Measurements from ENCODE around the gene BEGAIN. TPM values are rescaled to one million over a fixed set of nuclear protein-coding genes. Genes with fewer than 3 reads are reported as not detected.

BEGAIN gene
- total and polyA plus RNA-seq, 2 of the 8 experiments (the other 6 are each of a cell fraction or from before 2014, with no cell fraction given), result 2.9 to 3.0 TPM

- no peaks in the 10 kb centered on the region for H3K79me2 ChIP-seq (ENCODE audit: control insufficient read depth in 1 of 2, insufficient read depth in 2 of 2, low read length in 2 of 2)
- H3K56ac ChIP-seq (replicated peaks; ENCODE audit: insufficient read length, low read depth, low read length), result no peak overlapping the region
- peak overlapping the region in 3 of 4 experiments; percentile 38 to 73 (median 53); a peak in 3 of 8 replicates for H3K4me3 ChIP-seq (ENCODE audit: extremely low read depth in 1 of 4, insufficient read depth in 2 of 4, low read depth in 3 of 4, low read length in 4 of 4)
- no peaks in the 10 kb centered on the region for H3K9me3 ChIP-seq (ENCODE audit: insufficient read depth in 2 of 2, low read depth in 1 of 2, low read length in 1 of 2)
- 40% methylated on average over 14 of the region's 14 CpGs; no CpG with 5 or more reads in 1 of the 2 experiments for WGBS, 2 experiments (ENCODE audit: extremely low coverage in 1 of 2, insufficient coverage in 1 of 2, insufficient read length in 1 of 2, insufficient replicate concordance in 2 of 2, low coverage in 1 of 2, low lambda C conversion rate in 2 of 2, missing lambda C conversion rate in 1 of 2)
- peaks cover 0 to 32% (median 23%) of the 10 kb centered on the region in 4 experiments; a peak in 6 of 7 replicates for H3K4me1 ChIP-seq (replicated peaks in 1 of 4; ENCODE audit: control insufficient read depth in 3 of 4, insufficient read depth in 4 of 4, low read length in 3 of 4)
- H2AK5ac ChIP-seq (ENCODE audit: low read depth, low read length), result no peak overlapping the region; the same call in 1 of the 2 replicates
- TF ChIP-seq SIX5 (IDR thresholded peaks at IDR 0.05; ENCODE audit: low read depth, low read length), result no peak
- no peak for TF ChIP-seq CBX5 (IDR thresholded peaks at IDR 0.05; ENCODE audit: low read depth, low read length)
- no peak for TF ChIP-seq SP2 (IDR thresholded peaks at IDR 0.05; ENCODE audit: low read length)
- no peak for TF ChIP-seq E2F6 (IDR thresholded peaks at IDR 0.05)
- no peak for TF ChIP-seq EGR1 (IDR thresholded peaks at IDR 0.05; ENCODE audit: borderline replicate concordance, low read depth, low read length)
- TF ChIP-seq HDAC2 (IDR thresholded peaks at IDR 0.05; ENCODE audit: borderline replicate concordance in 1 of 2, low read depth in 2 of 2, low read length in 2 of 2), result no peak
- H3K4ac ChIP-seq (replicated peaks; ENCODE audit: insufficient read length, low read depth, low read length), result peak overlapping the region; percentile 60
- no peak overlapping the region; the same call in 1 of the 2 replicates for H3K18ac ChIP-seq (ENCODE audit: extremely low read depth, low read length)
- H4K20me1 ChIP-seq (replicated peaks in 1 of 2; ENCODE audit: control insufficient read depth in 1 of 2, insufficient read depth in 2 of 2, low read length in 2 of 2), result no peaks in the 10 kb centered on the region
- ChIA-PET POLR2A (ENCODE audit: partially characterized antibody) (interaction anchor here (0.8 to 1.5 kb wide), 4 partner anchors 11 to 103 kb away, joined by 3 to 4 read pairs (median 3); no protein-coding TSS in a partner anchor), CTCF (ENCODE audit: partially characterized antibody) (interaction anchor here (1.1 to 3.8 kb wide), 7 partner anchors 14 to 130 kb away, joined by 3 to 25 read pairs (median 4); no protein-coding TSS in a partner anchor)
- H3K79me1 ChIP-seq (ENCODE audit: low read depth, low read length), result no peaks in the 10 kb centered on the region
- no peak overlapping the region for H3K9ac ChIP-seq (replicated peaks in 1 of 4; ENCODE audit: extremely low read depth in 1 of 4, low read depth in 3 of 4, low read length in 3 of 4)
- H3K4me2 ChIP-seq (ENCODE audit: insufficient read depth in 1 of 2, low read depth in 2 of 2, low read length in 2 of 2), result peak overlapping the region; percentile 71 to 91
- no peak overlapping the region for H2BK5ac ChIP-seq (ENCODE audit: low read depth, low read length)
- H2AFZ ChIP-seq (ENCODE audit: low read length), result no peak overlapping the region
- peaks cover 7% of the 10 kb centered on the region; the same call in 1 of the 2 replicates for H3K23me2 ChIP-seq (ENCODE audit: low read depth, low read length)
- H3K23ac ChIP-seq (ENCODE audit: insufficient read length), result no peak overlapping the region
- H3K36me3 ChIP-seq (ENCODE audit: control insufficient read depth in 2 of 4, insufficient read depth in 4 of 4, low read length in 3 of 4), result no peaks in the 10 kb centered on the region; a peak in 1 of 8 replicates
- peak overlapping the region; percentile 94; the same call in 1 of the 2 replicates for H2BK12ac ChIP-seq (ENCODE audit: low read depth, low read length)
- H2BK120ac ChIP-seq (replicated peaks; ENCODE audit: low read depth, low read length), result no peak overlapping the region
- no peak overlapping the region for H4K5ac ChIP-seq (ENCODE audit: insufficient read length, low read depth, low read length)
- no peak overlapping the region for H3K27ac ChIP-seq (ENCODE audit: low read depth, low read length)
- H2BK20ac ChIP-seq (ENCODE audit: low read length), result peak overlapping the region; percentile 80; the same call in 1 of the 2 replicates
- H2BK15ac ChIP-seq (ENCODE audit: low read length), result peak overlapping the region; percentile 46; the same call in 1 of the 2 replicates
- peaks cover 23 to 47% (median 40%) of the 10 kb centered on the region in 4 experiments for H3K27me3 ChIP-seq (replicated peaks in 1 of 4; ENCODE audit: control insufficient read depth in 3 of 4, extremely low read depth in 1 of 4, insufficient read depth in 3 of 4, low read length in 3 of 4)
- H4K8ac ChIP-seq (ENCODE audit: extremely low read depth, insufficient read depth, low read length), result peak overlapping the region; percentile 9
- no peak overlapping the region for H3K14ac ChIP-seq (ENCODE audit: insufficient read length)
- FAIRE-seq (no peak), DNase-seq (ENCODE audit: low read depth in 1 of 2, low spot score in 2 of 2) (no peak)
- no peak overlapping the region for H4K91ac ChIP-seq (replicated peaks; ENCODE audit: insufficient read length, low read length)
These were observed 17.4 kb downstream of the BEGAIN start for GRCh38 chr14:100569734-100570286.

Data from H1 (cell line).